IMR-90 (cell line): Measurements from ENCODE around the gene APPBP2. TPM values are rescaled to one million over a fixed set of nuclear protein-coding genes. Genes with fewer than 3 reads are reported as not detected.
A peak's percentile ranks its signal among the peaks of the same experiment; 100 is the strongest.

Experiments used
- ATAC-seq: fragments of 200-7000 bp; cut with Tn5 transposase; 2 replicates; pipeline ENCODE4 v1.9.1; 2020; ENCODE audit warnings: low read depth, mild to moderate bottlenecking, moderate library complexity
- BruUV-seq: library from RNA; stranded (reverse); fragments of 400-500 nt; replicated peaks from 2 replicates; lab custom pipeline; 2021; lab: Mats Ljungman, UMichigan
- CTCF ChIA-PET: fragments of 300-600 bp; formaldehyde crosslinking; extraction: SDS; loops from one replicate; lab custom pipeline; 2021; ENCODE audit warnings: antibody characterized with exemption; lab: Yijun Ruan, JAX
- POLR2A ChIA-PET: fragments of 300-600 bp; sonication (Branson Sonifier 250); formaldehyde crosslinking; loops from one replicate; lab custom pipeline; 2022; ENCODE audit warnings: antibody characterized with exemption; ENCODE audit not compliant: unreplicated experiment; lab: Charles Lee
- DNase-seq: peaks from one replicate; pipeline ENCODE4 v3.0.0; 2013
- H2AFZ ChIP-seq: replicated peaks from 2 replicates; pipeline ENCODE3; 2013; ENCODE audit warnings: low read length, mild to moderate bottlenecking; ENCODE audit not compliant: poor library complexity
- H2AK5ac ChIP-seq: 2 replicates; pipeline ENCODE4 v1.6.1; 2013; ENCODE audit warnings: low read depth, low read length, inconsistent platforms
- H2AK9ac ChIP-seq: replicated peaks from 2 replicates; pipeline ENCODE3; 2013; ENCODE audit warnings: mild to moderate bottlenecking, low read depth, low read length, moderate library complexity; ENCODE audit not compliant: poor library complexity
- H2BK120ac ChIP-seq: 2 replicates; pipeline ENCODE4 v1.6.1; 2013; ENCODE audit warnings: low read depth, low read length, inconsistent platforms
- H2BK15ac ChIP-seq: 3 replicates; pipeline ENCODE4 v1.6.1; 2013; ENCODE audit warnings: low read depth, low read length, inconsistent platforms
- H2BK20ac ChIP-seq: 2 replicates; pipeline ENCODE4 v1.6.1; 2013; ENCODE audit warnings: low read depth, mild to moderate bottlenecking, inconsistent platforms, low read length, moderate library complexity
- H2BK5ac ChIP-seq: 2 replicates; pipeline ENCODE4 v1.6.1; 2013; ENCODE audit warnings: mild to moderate bottlenecking, low read depth, low read length, inconsistent platforms; ENCODE audit not compliant: poor library complexity, severe bottlenecking
- H3K14ac ChIP-seq: replicated peaks from 2 replicates; pipeline ENCODE4 v1.6.1; 2013; ENCODE audit warnings: low read depth, low read length, inconsistent platforms
- H3K18ac ChIP-seq: 2 replicates; pipeline ENCODE4 v1.6.1; 2013; ENCODE audit warnings: low read depth, low read length, control low read depth
- H3K23ac ChIP-seq: 2 replicates; pipeline ENCODE4 v1.6.1; 2013; ENCODE audit warnings: low read depth, low read length, inconsistent platforms
- H3K27ac ChIP-seq: 2 replicates; pipeline ENCODE4 v1.5.1; 2013; ENCODE audit warnings: mild to moderate bottlenecking, control low read depth, low read length; ENCODE audit not compliant: insufficient read depth
- H3K27me3 ChIP-seq: 2 replicates; pipeline ENCODE4 v1.6.1; 2013; ENCODE audit warnings: low read length; ENCODE audit not compliant: control insufficient read depth, insufficient read depth
- H3K36me3 ChIP-seq: 2 replicates; pipeline ENCODE4 v1.6.1; 2013; ENCODE audit warnings: low read length, mixed read lengths; ENCODE audit not compliant: control insufficient read depth, insufficient read depth
- H3K4ac ChIP-seq: 2 replicates; pipeline ENCODE4 v1.6.1; 2013; ENCODE audit warnings: low read depth, low read length, inconsistent platforms
- H3K4me1 ChIP-seq: 2 replicates; pipeline ENCODE4 v1.6.1; 2013; ENCODE audit warnings: low read length, mixed read lengths; ENCODE audit not compliant: control insufficient read depth, insufficient read depth
- H3K4me2 ChIP-seq: 2 replicates; pipeline ENCODE4 v1.6.1; 2013; ENCODE audit warnings: low read depth, mild to moderate bottlenecking, control low read depth, low read length, moderate library complexity
- H3K4me3 ChIP-seq: 2 replicates; pipeline ENCODE4 v1.5.1; 2013; ENCODE audit warnings: low read depth, mild to moderate bottlenecking, control low read depth, low read length, moderate library complexity; ENCODE audit not compliant: insufficient read depth
- H3K56ac ChIP-seq: 2 replicates; pipeline ENCODE4 v1.6.1; 2013; ENCODE audit warnings: low read length, inconsistent platforms; ENCODE audit not compliant: insufficient read depth; ENCODE audit errors: extremely low read depth
- H3K79me1 ChIP-seq, 2 experiments: 2 replicates each; pipeline ENCODE4 v1.6.1; 2013; ENCODE audit warnings: low read length in 2 of 2, inconsistent platforms in 1 of 2, low read depth in 1 of 2
- H3K9ac ChIP-seq: 2 replicates; pipeline ENCODE4 v1.6.1; 2013; ENCODE audit warnings: low read depth, low read length, control low read depth
- H3K9me1 ChIP-seq: 2 replicates; pipeline ENCODE4 v1.6.1; 2013; ENCODE audit warnings: low read length, inconsistent platforms; ENCODE audit not compliant: insufficient read depth
- H3K9me3 ChIP-seq: 2 replicates; pipeline ENCODE4 v1.6.1; 2013; ENCODE audit warnings: low read length; ENCODE audit not compliant: control insufficient read depth, insufficient read depth
- H4K20me1 ChIP-seq: 2 replicates; pipeline ENCODE4 v1.6.1; 2013; ENCODE audit warnings: low read length, inconsistent platforms; ENCODE audit not compliant: insufficient read depth
- H4K5ac ChIP-seq: 2 replicates; pipeline ENCODE4 v1.6.1; 2013; ENCODE audit warnings: mild to moderate bottlenecking, low read depth, low read length, control low read depth
- H4K8ac ChIP-seq, 2 experiments: 2 replicates each; pipeline ENCODE4 v1.6.1; 2013; ENCODE audit warnings: low read depth in 2 of 2, low read length in 2 of 2, control low read depth in 1 of 2, inconsistent platforms in 1 of 2
- H4K91ac ChIP-seq: 2 replicates; pipeline ENCODE4 v1.6.1; 2013; ENCODE audit warnings: low read depth, low read length, inconsistent platforms; ENCODE audit not compliant: insufficient read depth
- BHLHE40 ChIP-seq: fragments of 150-350 bp; IDR thresholded peaks from 2 replicates; pipeline ENCODE4 v1.6.1; 2016; ENCODE audit warnings: mild to moderate bottlenecking, low read depth, low read length
- CEBPB ChIP-seq: IDR thresholded peaks from 2 replicates; pipeline ENCODE4 v1.6.1; 2012; ENCODE audit warnings: low read depth, low read length, improper control_type of control experiment
- CHD1 ChIP-seq: IDR thresholded peaks from 2 replicates; pipeline ENCODE4 v1.6.1; 2012; ENCODE audit warnings: low read depth, low read length, improper control_type of control experiment
- CTCF ChIP-seq: conservative IDR thresholded peaks from 2 replicates; pipeline ENCODE4 v1.5.1; 2012; ENCODE audit warnings: mild to moderate bottlenecking, low read depth, low read length, improper control_type of control experiment
- ELK1 ChIP-seq: fragments of 150-350 bp; IDR thresholded peaks from 2 replicates; pipeline ENCODE4 v1.6.1; 2016; ENCODE audit warnings: low read depth, mild to moderate bottlenecking, low read length, moderate library complexity, borderline replicate concordance
- FOS ChIP-seq: fragments of 150-350 bp; IDR thresholded peaks from 2 replicates; pipeline ENCODE4 v1.6.1; 2016; ENCODE audit warnings: low read depth, low read length
- MAFK ChIP-seq: IDR thresholded peaks from 2 replicates; pipeline ENCODE4 v1.6.1; 2012; ENCODE audit warnings: low read depth, low read length, improper control_type of control experiment
- MAZ ChIP-seq: IDR thresholded peaks from 2 replicates; pipeline ENCODE4 v1.6.1; 2012; ENCODE audit warnings: low read depth, mild to moderate bottlenecking, low read length, improper control_type of control experiment, moderate library complexity, borderline replicate concordance
- MXI1 ChIP-seq: IDR thresholded peaks from 2 replicates; pipeline ENCODE4 v1.6.1; 2012; ENCODE audit warnings: low read depth, mild to moderate bottlenecking, low read length, moderate library complexity, borderline replicate concordance
- NFE2L2 ChIP-seq: fragments of 150-350 bp; IDR thresholded peaks from 2 replicates; pipeline ENCODE4 v1.6.1; 2016; ENCODE audit warnings: low read depth, mild to moderate bottlenecking, low read length
- POLR2A ChIP-seq: IDR thresholded peaks from 2 replicates; pipeline ENCODE4 v1.6.1; 2012; ENCODE audit warnings: mild to moderate bottlenecking, low read depth, low read length
- RAD21 ChIP-seq: IDR thresholded peaks from 2 replicates; pipeline ENCODE4 v1.6.1; 2012; ENCODE audit warnings: low read length, improper control_type of control experiment
- RCOR1 ChIP-seq: IDR thresholded peaks from 2 replicates; pipeline ENCODE4 v1.6.1; 2012; ENCODE audit warnings: mild to moderate bottlenecking, low read length, improper control_type of control experiment; ENCODE audit not compliant: insufficient replicate concordance
- RFX5 ChIP-seq: IDR thresholded peaks from 2 replicates; pipeline ENCODE4 v1.8.0; 2012; ENCODE audit warnings: low read depth, mild to moderate bottlenecking, low read length, moderate library complexity
- SMC3 ChIP-seq: fragments of 150-350 bp; IDR thresholded peaks from 2 replicates; pipeline ENCODE4 v1.6.1; 2016; ENCODE audit warnings: low read depth, mild to moderate bottlenecking, antibody characterized with exemption, low read length, moderate library complexity
- WGBS, 2 experiments: methylation state at CpG; one replicate each; pipeline versions ENCODE4 v1.1.5 to v1.1.7; 2013; ENCODE audit warnings: missing lambda C conversion rate in 2 of 2; ENCODE audit not compliant: insufficient read length in 1 of 2; ENCODE audit errors: extremely low coverage in 2 of 2; 5-methylcytosine and 5-hydroxymethylcytosine counted together
- dilution Hi-C: fragments of 300-500 bp; cut with HindIII; formaldehyde crosslinking; loops from one replicate; pipeline ENCODE4 v1.14.3; 2018; ENCODE audit warnings: low sequenced_read_pairs; ENCODE audit not compliant: unreplicated experiment
- in situ Hi-C: fragments of 300-500 bp; cut with MboI; formaldehyde crosslinking; loops from 3 replicates; pipeline ENCODE4 v1.14.3; 2019; ENCODE audit warnings: low sequenced_read_pairs, inconsistent platforms, mixed read lengths
- intact Hi-C: fragments of 100-400 bp; cut with micrococcal nuclease; formaldehyde crosslinking; loops from 2 replicates; pipeline ENCODE4 v1.10.0; 2022
- polyA plus RNA-seq, 3 experiments: library from polyadenylated mRNA; depleted of rRNA; stranded (reverse); fragments of >200 nt; gene quantifications; 2 replicates each; pipeline ENCODE4 v1.2.3, GENCODE V29; 2012; ENCODE audit warnings: low replicate concordance in 1 of 3
- total RNA-seq: library from RNA; depleted of rRNA; stranded (reverse); fragments of >200 nt; gene quantifications from 2 replicates; pipeline ENCODE4 v1.2.3, GENCODE V29; 2012

The APPBP2 gene
- total and polyA plus RNA-seq, 2 of the 4 experiments (the other 2 are of a cell fraction): 12.3 to 93.9 TPM

- ChIA-PET CTCF (interaction anchor here (0.5 to 1.4 kb wide), 4 partner anchors 13 to 113 kb away, joined by 3 to 7 read pairs (median 4); no protein-coding TSS in a partner anchor), POLR2A (no interaction called here)
- Histone ChIP-seq H3K9ac (no peak overlapping the region), H2BK5ac (no peak overlapping the region), H3K4me1 (0 out of 2 replicates have a peak, but pooled peaks cover 2% of the 10 kb centered on the region), H3K36me3 (peaks cover 10% of the 10 kb centered on the region), H3K56ac (no peak overlapping the region), H2AFZ (no peak overlapping the region), H3K27me3 (no peaks in the 10 kb centered on the region), H2AK5ac (no peak overlapping the region), H2BK120ac (no peak overlapping the region), H3K4me3 (no peak overlapping the region), H3K4ac (no peak overlapping the region), H3K79me1 (peaks cover 4 to 75% of the 10 kb centered on the region in 2 experiments; a peak in 2 of 4 replicates), H3K18ac (no peak overlapping the region), H3K4me2 (peak overlapping the region; percentile 61; the same call in 1 of the 2 replicates), H4K5ac (no peak overlapping the region), H3K9me3 (no peaks in the 10 kb centered on the region), H3K9me1 (peaks cover 7% of the 10 kb centered on the region), H3K27ac (no peak overlapping the region), H2BK20ac (no peak overlapping the region), H4K91ac (no peak overlapping the region), H4K20me1 (peaks cover 69% of the 10 kb centered on the region), H3K14ac (no peak overlapping the region), H2BK15ac (no peak overlapping the region), H4K8ac (no peak overlapping the region), H2AK9ac (no peak overlapping the region), H3K23ac (no peak overlapping the region)
- DNase-seq: no peak
- dilution Hi-C loops (no loop called here), in situ Hi-C loops (loop anchor here (10.0 kb wide), 1 partner anchor 112 kb away; no protein-coding TSS in a partner anchor), intact Hi-C loops (no loop called here)
- no TSS peak for BruUV-seq
- WGBS, 2 experiments: no CpG with 5 or more reads among the region's 3 CpGs
- TF ChIP-seq FOS (no peak), RFX5 (no peak), CHD1 (no peak), MAZ (no peak), ELK1 (no peak), SMC3 (no peak), CEBPB (no peak), NFE2L2 (no peak), POLR2A (no peak), RCOR1 (no peak), MXI1 (no peak), RAD21 (no peak), CTCF (no peak), BHLHE40 (no peak), MAFK (no peak)
- no peak for ATAC-seq
Observed at GRCh38 chr17:60522889-60523626, 3.0 kb downstream of the APPBP2 start.
